Endothelial cell of umbilical vein (primary cell): ENCODE measurements around the gene RACGAP1. TPM values are rescaled to one million over a fixed set of nuclear protein-coding genes. Genes with fewer than 3 reads are reported as not detected.

Source experiments
- BruUV-seq: library from RNA; stranded (reverse); fragments of 400-500 nt; replicated peaks from 2 replicates; lab custom pipeline; 2021; lab: Mats Ljungman, UMichigan
- CTCF ChIA-PET: fragments of 300-600, 350-600 bp; sonication (Branson Sonifier 250); formaldehyde crosslinking; loops from one replicate; lab custom pipeline; 2021; ENCODE audit warnings: antibody characterized with exemption, inconsistent platforms; lab: Charles Lee
- POLR2A ChIA-PET: fragments of 300-600, 350-600 bp; sonication (Branson Sonifier 250); formaldehyde crosslinking; loops from one replicate; lab custom pipeline; 2021; ENCODE audit warnings: antibody characterized with exemption, inconsistent platforms; lab: Charles Lee
- DNase-seq: peaks from one replicate; pipeline ENCODE4 v3.0.0-alpha.2; 2011; ENCODE audit warnings: low read depth, low spot score
- FAIRE-seq: peaks from 2 replicates; lab custom pipeline; 2011; peaks lifted over from hg19 to GRCh38; lab: Jason Lieb, UNC
- H2AFZ ChIP-seq: 2 replicates; pipeline ENCODE4 v1.6.0; 2012; ENCODE audit warnings: low read depth, low read length, control low read depth, inconsistent platforms
- H3K27ac ChIP-seq: 2 replicates; pipeline ENCODE4 v1.5.1; 2011; ENCODE audit warnings: low read depth, mild to moderate bottlenecking, control low read depth, low read length, moderate library complexity; ENCODE audit not compliant: insufficient read depth
- H3K27me3 ChIP-seq, 2 experiments: 2 replicates each; pipeline versions ENCODE4 v1.6.0 to v1.6.1; 2011; ENCODE audit warnings: low read length in 2 of 2, mixed read lengths in 1 of 2; ENCODE audit not compliant: control insufficient read depth in 2 of 2, insufficient read depth in 2 of 2
- H3K36me3 ChIP-seq, 2 experiments: 2 replicates in 1 of 2; 3 replicates in 1 of 2; pipeline ENCODE4 v1.5.1; 2011; ENCODE audit warnings: low read length in 2 of 2, mild to moderate bottlenecking in 1 of 2, moderate library complexity in 1 of 2; ENCODE audit not compliant: control insufficient read depth in 2 of 2, insufficient read depth in 2 of 2; ENCODE audit errors: extremely low read depth in 1 of 2
- H3K4me1 ChIP-seq: 3 replicates; pipeline ENCODE4 v1.5.1; 2011; ENCODE audit warnings: mild to moderate bottlenecking, low read length; ENCODE audit not compliant: control insufficient read depth, insufficient read depth; ENCODE audit errors: extremely low read depth
- H3K4me2 ChIP-seq: 2 replicates; pipeline ENCODE4 v1.6.1; 2011; ENCODE audit warnings: low read length, control low read depth, mixed read lengths; ENCODE audit not compliant: insufficient read depth
- H3K4me3 ChIP-seq, 3 experiments: fragments of 200-600 bp in 1 of 3; sonication (generic), shearing (Covaris generic) in 1 of 3; replicated peaks in 1 of 3; 2 replicates each; pipeline ENCODE4 v1.5.1; 2011 to 2016; ENCODE audit warnings: control low read depth in 3 of 3, low read length in 3 of 3, mild to moderate bottlenecking in 2 of 3, inconsistent platforms in 1 of 3, low read depth in 1 of 3, moderate library complexity in 1 of 3; ENCODE audit not compliant: insufficient read depth in 1 of 3
- H3K79me2 ChIP-seq: 2 replicates; pipeline ENCODE4 v1.6.0; 2012; ENCODE audit warnings: low read length, inconsistent platforms; ENCODE audit not compliant: control insufficient read depth, insufficient read depth
- H3K9ac ChIP-seq: replicated peaks from 2 replicates; pipeline ENCODE3; 2011; ENCODE audit warnings: low read length, control low read depth; ENCODE audit not compliant: insufficient read depth; ENCODE audit errors: extremely low read depth
- H3K9me1 ChIP-seq: replicated peaks from 3 replicates; pipeline ENCODE4 v1.6.0; 2011; ENCODE audit warnings: mild to moderate bottlenecking, low read length; ENCODE audit not compliant: control insufficient read depth, insufficient read depth; ENCODE audit errors: extremely low read depth
- H3K9me3 ChIP-seq: replicated peaks from 2 replicates; pipeline ENCODE4 v1.5.1; 2012; ENCODE audit warnings: low read length, inconsistent platforms; ENCODE audit not compliant: control insufficient read depth, insufficient read depth
- H4K20me1 ChIP-seq: replicated peaks from 2 replicates; pipeline ENCODE3; 2011; ENCODE audit warnings: mild to moderate bottlenecking, low read length; ENCODE audit not compliant: control insufficient read depth, insufficient read depth; ENCODE audit errors: extremely low read depth
- EZH2 ChIP-seq: IDR thresholded peaks from 2 replicates; pipeline ENCODE4 v1.6.1; 2012; ENCODE audit warnings: borderline replicate concordance, low read depth, mild to moderate bottlenecking, moderate library complexity, low read length, inconsistent platforms; ENCODE audit not compliant: severe bottlenecking
- FOS ChIP-seq: IDR thresholded peaks from 2 replicates; pipeline ENCODE4 v1.6.1; 2011; ENCODE audit warnings: mild to moderate bottlenecking, low read length, moderate library complexity, borderline replicate concordance; ENCODE audit not compliant: insufficient read depth
- GATA2 ChIP-seq: IDR thresholded peaks from 2 replicates; pipeline ENCODE4 v1.7.0; 2011; ENCODE audit warnings: low read depth, mild to moderate bottlenecking, moderate library complexity, mixed read lengths, low read length; ENCODE audit not compliant: insufficient read length, insufficient read depth
- JUN ChIP-seq: IDR thresholded peaks from 2 replicates; pipeline ENCODE4 v1.6.1; 2011; ENCODE audit warnings: borderline replicate concordance, low read depth; ENCODE audit not compliant: insufficient read length, insufficient read depth
- MYC ChIP-seq: IDR thresholded peaks from one replicate; pipeline ENCODE4 v1.6.1; 2011; ENCODE audit warnings: mild to moderate bottlenecking, low read depth, low read length
- POLR2A ChIP-seq: IDR thresholded peaks from 2 replicates; pipeline ENCODE4 v1.6.1; 2012; ENCODE audit warnings: low read depth, mild to moderate bottlenecking, control low read depth, low read length
- POLR2AphosphoS5 ChIP-seq: IDR thresholded peaks from 2 replicates; pipeline ENCODE4 v1.6.1; 2012; ENCODE audit warnings: low read depth, mild to moderate bottlenecking, control low read depth, low read length, moderate library complexity; ENCODE audit not compliant: insufficient read depth
- dilution Hi-C: fragments of 300-500 bp; cut with MboI; formaldehyde crosslinking; loops from one replicate; pipeline ENCODE4 v1.15.0; 2019; ENCODE audit warnings: low sequenced_read_pairs; ENCODE audit not compliant: extremely low pct_ligation_motif_present
- intact Hi-C: fragments of 100-400 bp; cut with micrococcal nuclease; formaldehyde crosslinking; loops from one replicate; pipeline ENCODE4 v1.10.0; 2022
- polyA plus RNA-seq, 4 experiments: library from polyadenylated mRNA; depleted of rRNA in 3 of 4; stranded (reverse) in 3 of 4; unstranded in 1 of 4; fragments of >200 nt; gene quantifications; 2 replicates each; pipeline versions ENCODE4 v1.2.1 to v1.2.3, GENCODE V29; 2011 to 2012; ENCODE audit warnings: missing spikeins in 1 of 4
- total RNA-seq: library from RNA; stranded (reverse); gene quantifications from 2 replicates; pipeline ENCODE4 v1.2.3, GENCODE V29; 2021
- TF ChIP-seq, protein P1 (sequence below): IDR thresholded peaks from 2 replicates; pipeline ENCODE4 v1.6.1; 2011; ENCODE audit not compliant: insufficient read depth, insufficient read length
- TF ChIP-seq, protein P2 (sequence below), 2 donors: IDR thresholded peaks; 1 replicate in 1 of 2; 2 replicates in 1 of 2; pipeline ENCODE4 v1.5.1; 2011; ENCODE audit warnings: low read length in 2 of 2, mild to moderate bottlenecking in 2 of 2, moderate library complexity in 2 of 2, control low read depth in 1 of 2, inconsistent platforms in 1 of 2, low read depth in 1 of 2; ENCODE audit not compliant: insufficient read depth in 1 of 2; ENCODE audit errors: extremely low read depth in 1 of 2

RACGAP1 gene
- total and polyA plus RNA-seq, 2 donors (not counting 3 experiments of a cell fraction or from before 2014, with no cell fraction given), result 16.5 to 56.3 TPM

DNA sequence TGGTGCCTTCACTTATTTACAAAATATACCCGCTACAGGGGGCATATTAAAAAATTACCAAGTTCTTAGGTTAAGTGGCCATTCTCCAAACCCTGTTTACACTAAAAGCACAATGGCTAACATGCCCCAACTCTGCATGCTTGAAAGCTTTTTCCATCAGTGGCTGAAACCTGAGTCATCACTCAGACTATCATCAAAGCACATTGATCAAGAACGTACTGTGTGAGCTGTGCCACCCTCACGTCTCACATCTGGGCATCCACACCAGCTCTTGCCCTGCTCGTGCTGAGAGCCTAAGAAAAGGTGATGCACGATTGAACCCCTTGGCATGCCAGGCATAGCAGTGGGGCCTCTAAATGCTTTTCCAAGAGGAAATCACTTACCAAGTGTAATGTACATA is 39.3 kb downstream of the RACGAP1 start:
- peaks cover 0 to 7% of the 10 kb centered on the region in 2 experiments for H3K36me3 ChIP-seq
- H4K20me1 ChIP-seq, result no peaks in the 10 kb centered on the region
- H3K4me3 ChIP-seq, result no peak overlapping the region
- no TSS peak for BruUV-seq
- no peaks in the 10 kb centered on the region for H3K79me2 ChIP-seq
- no peak for TF ChIP-seq EZH2
- TF ChIP-seq POLR2AphosphoS5, result no peak
- FAIRE-seq, result no peak
- intact Hi-C loops (loop anchor here (2.0 kb wide), 1 partner anchor 19 kb away; no protein-coding TSS in a partner anchor), dilution Hi-C loops (no loop called here)
- no peaks in the 10 kb centered on the region for H3K9me1 ChIP-seq
- H3K9ac ChIP-seq, result no peak overlapping the region
- ChIA-PET CTCF (interaction anchor here (0.6 to 1.5 kb wide), 5 partner anchors 10 to 70 kb away, joined by 3 to 6 read pairs (median 4); no protein-coding TSS in a partner anchor), POLR2A (no interaction called here)
- H3K9me3 ChIP-seq, result no peaks in the 10 kb centered on the region
- H3K27ac ChIP-seq, result no peak overlapping the region
- H2AFZ ChIP-seq, result no peak overlapping the region
- H3K27me3 ChIP-seq, result no peaks in the 10 kb centered on the region
- DNase-seq, result no peak
- H3K4me1 ChIP-seq, result peaks cover 14% of the 10 kb centered on the region
- no peak overlapping the region for H3K4me2 ChIP-seq

DNA sequence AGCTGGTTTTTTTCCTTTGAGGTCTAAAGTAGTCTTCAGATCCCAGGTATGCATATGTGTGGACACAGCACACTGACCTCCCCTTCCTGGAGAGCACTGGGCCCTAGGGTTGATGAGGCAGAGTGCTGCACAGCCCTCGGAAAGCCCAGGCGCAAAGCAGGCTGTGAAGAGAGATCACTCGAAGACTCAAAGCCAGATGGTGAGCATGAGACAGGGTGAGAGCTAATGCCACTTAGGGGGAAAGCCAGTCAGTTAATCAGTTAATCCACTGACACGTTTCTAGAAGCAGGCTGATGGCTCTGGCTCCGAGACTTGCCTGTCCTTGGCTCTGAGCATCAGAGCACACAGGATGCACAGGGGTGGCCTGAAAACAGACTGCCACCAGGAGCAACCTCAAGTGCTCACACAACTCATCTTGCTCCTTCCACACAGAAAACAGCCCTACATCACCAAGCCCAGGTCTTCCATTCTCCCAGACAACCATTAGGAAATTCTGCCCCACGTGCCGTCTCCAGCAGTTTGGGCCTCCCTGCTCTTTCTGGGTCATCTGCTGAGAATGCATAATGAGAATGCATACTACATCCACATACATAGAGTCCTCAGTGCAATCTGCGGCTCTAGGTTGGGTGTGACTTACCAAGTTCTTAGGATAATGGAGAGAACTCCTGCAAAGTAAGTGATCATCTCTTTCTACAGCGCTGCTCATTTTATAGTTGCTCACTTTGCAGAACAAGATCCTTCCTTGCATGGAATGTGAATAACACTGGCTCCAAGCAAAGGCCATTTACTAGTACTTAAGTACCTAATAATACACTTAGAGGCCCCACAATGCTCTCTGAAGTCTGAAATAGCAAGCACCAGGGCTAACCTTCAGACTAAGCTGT is 40.6 kb downstream of the RACGAP1 start:
- DNase-seq (no peak), FAIRE-seq (no peak)
- Histone ChIP-seq H3K36me3 (peaks cover 0 to under 1% of the 10 kb centered on the region in 2 experiments), H3K4me1 (peaks cover 14% of the 10 kb centered on the region), H3K9ac (no peak overlapping the region), H2AFZ (no peak overlapping the region), H3K79me2 (no peaks in the 10 kb centered on the region), H3K4me2 (peak overlapping the region; percentile 13), H3K27me3 (no peaks in the 10 kb centered on the region), H3K9me1 (no peaks in the 10 kb centered on the region), H4K20me1 (no peaks in the 10 kb centered on the region), H3K4me3 (no peak overlapping the region), H3K9me3 (no peaks in the 10 kb centered on the region), H3K27ac (no peak overlapping the region)
- no TSS peak for BruUV-seq
- CTCF ChIA-PET, result interaction anchor here (0.7 to 7.5 kb wide), 26 partner anchors 9 to 222 kb away, joined by 3 to 126 read pairs (median 4); partner anchors contain the start of genes AQP6 and SMARCD1
- dilution Hi-C loops, result no loop called here
- intact Hi-C loops, result loop anchor here (2.0 kb wide), 1 partner anchor 18 kb away; no protein-coding TSS in a partner anchor
- TF ChIP-seq, protein P1, sequence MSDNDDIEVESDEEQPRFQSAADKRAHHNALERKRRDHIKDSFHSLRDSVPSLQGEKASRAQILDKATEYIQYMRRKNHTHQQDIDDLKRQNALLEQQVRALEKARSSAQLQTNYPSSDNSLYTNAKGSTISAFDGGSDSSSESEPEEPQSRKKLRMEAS, result no peak
- TF ChIP-seq JUN (no peak), EZH2 (no peak), GATA2 (no peak), POLR2A (no peak), MYC (no peak), POLR2AphosphoS5 (no peak), FOS (no peak)
- TF ChIP-seq, protein P2, sequence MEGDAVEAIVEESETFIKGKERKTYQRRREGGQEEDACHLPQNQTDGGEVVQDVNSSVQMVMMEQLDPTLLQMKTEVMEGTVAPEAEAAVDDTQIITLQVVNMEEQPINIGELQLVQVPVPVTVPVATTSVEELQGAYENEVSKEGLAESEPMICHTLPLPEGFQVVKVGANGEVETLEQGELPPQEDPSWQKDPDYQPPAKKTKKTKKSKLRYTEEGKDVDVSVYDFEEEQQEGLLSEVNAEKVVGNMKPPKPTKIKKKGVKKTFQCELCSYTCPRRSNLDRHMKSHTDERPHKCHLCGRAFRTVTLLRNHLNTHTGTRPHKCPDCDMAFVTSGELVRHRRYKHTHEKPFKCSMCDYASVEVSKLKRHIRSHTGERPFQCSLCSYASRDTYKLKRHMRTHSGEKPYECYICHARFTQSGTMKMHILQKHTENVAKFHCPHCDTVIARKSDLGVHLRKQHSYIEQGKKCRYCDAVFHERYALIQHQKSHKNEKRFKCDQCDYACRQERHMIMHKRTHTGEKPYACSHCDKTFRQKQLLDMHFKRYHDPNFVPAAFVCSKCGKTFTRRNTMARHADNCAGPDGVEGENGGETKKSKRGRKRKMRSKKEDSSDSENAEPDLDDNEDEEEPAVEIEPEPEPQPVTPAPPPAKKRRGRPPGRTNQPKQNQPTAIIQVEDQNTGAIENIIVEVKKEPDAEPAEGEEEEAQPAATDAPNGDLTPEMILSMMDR (IDR thresholded peaks at IDR 0.05; ENCODE audit: extremely low read depth in 1 of 2, insufficient read depth in 1 of 2, low read depth in 1 of 2, low read length in 2 of 2), result no peak
- POLR2A ChIA-PET, result interaction anchor here (0.7 kb wide), 1 partner anchor 27 kb away, joined by 4 read pairs; no protein-coding TSS in a partner anchor
